HCT116 (cell line): ENCODE measurements around the gene ITGAE. TPM values are rescaled to one million over a fixed set of nuclear protein-coding genes. Genes with fewer than 3 reads are reported as not detected.

Source experiments
- ATAC-seq: fragments of 200-7000 bp; cut with Tn5 transposase; 2 replicates; pipeline ENCODE4 v1.9.1; 2020; ENCODE audit warnings: mild to moderate bottlenecking, moderate library complexity
- BruUV-seq: library from RNA; stranded (reverse); fragments of 400-500 nt; replicated peaks from 2 replicates; lab custom pipeline; 2021; lab: Mats Ljungman, UMichigan
- CTCF ChIA-PET: fragments of 300-600 bp; sonication (Branson Sonifier 250); formaldehyde crosslinking; loops from one replicate; lab custom pipeline; 2021; ENCODE audit warnings: antibody characterized with exemption; lab: Charles Lee
- POLR2A ChIA-PET: fragments of 300-600, 350-600 bp; sonication (Branson Sonifier 250); formaldehyde crosslinking; loops from one replicate; lab custom pipeline; 2021; ENCODE audit warnings: antibody characterized with exemption; lab: Charles Lee
- RAD21 ChIA-PET, 2 experiments: fragments of 300-600 bp; sonication (Branson Sonifier 250); formaldehyde crosslinking; loops; one replicate each; lab custom pipeline; 2023; ENCODE audit warnings: low total read pairs in 2 of 2; ENCODE audit not compliant: uncharacterized antibody in 2 of 2, unreplicated experiment in 2 of 2, low non-redundant PET in 1 of 2; lab: Charles Lee
- DNase-seq: peaks from one replicate; pipeline ENCODE4 v3.0.0-alpha.2; 2010; ENCODE audit warnings: low read depth, low spot score
- H2AFZ ChIP-seq: fragments of 200-600 bp; shearing (Covaris generic), sonication (generic); 2 replicates; pipeline ENCODE4 v1.6.1; 2017; ENCODE audit warnings: low read depth, mixed run types, mixed read lengths, antibody characterized with exemption, low read length; ENCODE audit not compliant: poor library complexity, severe bottlenecking
- H3K27ac ChIP-seq: 2 replicates; pipeline ENCODE4 v1.5.1; 2012; ENCODE audit warnings: low read depth, low read length
- H3K27me3 ChIP-seq: fragments of 200-600 bp; sonication (generic); 2 replicates; pipeline ENCODE4 v1.6.1; 2016; ENCODE audit warnings: mixed run types, low read length, mixed read lengths; ENCODE audit not compliant: insufficient read depth
- H3K36me3 ChIP-seq, 2 experiments: fragments of 200-500 bp in 1 of 2; fragments of 200-600 bp in 1 of 2; sonication (Bioruptor generic) in 1 of 2; sonication (generic) in 1 of 2; 2 replicates each; pipeline versions ENCODE4 v1.5.1 to v1.6.1; 2014 to 2016; ENCODE audit warnings: low read length in 2 of 2, inconsistent platforms in 1 of 2, mixed read lengths in 1 of 2, mixed run types in 1 of 2; ENCODE audit not compliant: insufficient read depth in 2 of 2, control insufficient read depth in 1 of 2
- H3K4me1 ChIP-seq, 2 experiments: fragments of 200-600 bp in 1 of 2; sonication (generic) in 1 of 2; 2 replicates each; pipeline versions ENCODE4 v1.5.1 to v1.6.1; 2012 to 2017; ENCODE audit warnings: low read length in 2 of 2, inconsistent platforms in 1 of 2, mild to moderate bottlenecking in 1 of 2, mixed read lengths in 1 of 2, mixed run types in 1 of 2, moderate library complexity in 1 of 2; ENCODE audit not compliant: insufficient read depth in 2 of 2, control insufficient read depth in 1 of 2
- H3K4me2 ChIP-seq: fragments of 200-600 bp; sonication (generic); 2 replicates; pipeline ENCODE4 v1.6.1; 2017; ENCODE audit warnings: mixed run types, low read length, mixed read lengths
- H3K4me3 ChIP-seq, 2 experiments: fragments of 200-600 bp in 1 of 2; sonication (generic) in 1 of 2; replicated peaks in 1 of 2; 2 replicates each; pipeline ENCODE4 v1.5.1; 2011 to 2016; ENCODE audit warnings: low read length in 2 of 2, control low read depth in 1 of 2, low read depth in 1 of 2, mild to moderate bottlenecking in 1 of 2, mixed read lengths in 1 of 2, mixed run types in 1 of 2
- H3K79me2 ChIP-seq: fragments of 200-600 bp; sonication (generic); 2 replicates; pipeline ENCODE4 v1.6.1; 2017; ENCODE audit warnings: mild to moderate bottlenecking, mixed run types, low read length, moderate library complexity, mixed read lengths; ENCODE audit not compliant: insufficient read depth
- H3K9ac ChIP-seq: fragments of 200-600 bp; sonication (generic); 2 replicates; pipeline ENCODE4 v1.6.1; 2016; ENCODE audit warnings: low read length, mixed read lengths
- H3K9me2 ChIP-seq: fragments of 200-600 bp; sonication (generic), shearing (Covaris generic); 2 replicates; pipeline ENCODE4 v1.6.1; 2017; ENCODE audit warnings: mixed run types, mild to moderate bottlenecking, moderate library complexity; ENCODE audit not compliant: insufficient read depth
- H3K9me3 ChIP-seq, 2 experiments: fragments of 200-500 bp in 1 of 2; fragments of 200-600 bp in 1 of 2; sonication (Bioruptor generic) in 1 of 2; sonication (generic) in 1 of 2; 2 replicates each; pipeline ENCODE4 v1.6.1; 2014 to 2017; ENCODE audit warnings: low read length in 2 of 2, mixed read lengths in 2 of 2, inconsistent platforms in 1 of 2, low read depth in 1 of 2, mild to moderate bottlenecking in 1 of 2, mixed run types in 1 of 2, moderate library complexity in 1 of 2; ENCODE audit not compliant: control insufficient read depth in 1 of 2, insufficient read depth in 1 of 2
- H4K20me1 ChIP-seq: fragments of 200-600 bp; sonication (generic), shearing (Covaris generic); 2 replicates; pipeline ENCODE4 v1.6.1; 2017; ENCODE audit warnings: mixed run types, mild to moderate bottlenecking, moderate library complexity; ENCODE audit not compliant: insufficient read depth
- CBX3 ChIP-seq: IDR thresholded peaks from 2 replicates; pipeline ENCODE4 v1.6.1; 2012; ENCODE audit warnings: low read depth
- CEBPB ChIP-seq: IDR thresholded peaks from 2 replicates; pipeline ENCODE4 v1.6.1; 2012; ENCODE audit warnings: low read depth
- EGR1 ChIP-seq: IDR thresholded peaks from 2 replicates; pipeline ENCODE4 v1.6.1; 2012; ENCODE audit warnings: low read depth
- EZH2 ChIP-seq: fragments of 200-600 bp; sonication (generic); IDR thresholded peaks from 2 replicates; pipeline ENCODE4 v1.6.1; 2017; ENCODE audit warnings: antibody characterized with exemption, mixed run types
- EZH2phosphoT487 ChIP-seq: fragments of 200-600 bp; IDR thresholded peaks from 2 replicates; pipeline ENCODE4 v1.6.1; 2018; ENCODE audit warnings: antibody characterized with exemption, borderline replicate concordance
- FOSL1 ChIP-seq: IDR thresholded peaks from 2 replicates; pipeline ENCODE4 v1.6.1; 2012; ENCODE audit warnings: low read depth
- JUND ChIP-seq: IDR thresholded peaks from 2 replicates; pipeline ENCODE4 v1.6.1; 2012
- POLR2A ChIP-seq: IDR thresholded peaks from 2 replicates; pipeline ENCODE4 v1.7.0; 2011; ENCODE audit warnings: borderline replicate concordance; ENCODE audit not compliant: insufficient read depth, insufficient read length; ENCODE audit errors: extremely low read depth
- SP1 ChIP-seq: IDR thresholded peaks from 2 replicates; pipeline ENCODE4 v1.6.1; 2012; ENCODE audit warnings: low read depth
- SRF ChIP-seq: IDR thresholded peaks from 2 replicates; pipeline ENCODE4 v1.6.1; 2012; ENCODE audit warnings: low read depth
- ZFX ChIP-seq: fragments of 450-650 bp; IDR thresholded peaks from 2 replicates; pipeline ENCODE4 v1.6.1; 2017
- ZNF274 ChIP-seq: fragments of 200-500 bp; sonication (Bioruptor generic); IDR thresholded peaks from 2 replicates; pipeline ENCODE4 v1.6.1; 2014; ENCODE audit warnings: mild to moderate bottlenecking, low read depth, low read length, inconsistent platforms
- intact Hi-C: fragments of 100-400 bp; cut with micrococcal nuclease; formaldehyde crosslinking; loops from 2 replicates; pipeline ENCODE4 v1.10.0; 2022
- total RNA-seq: library from RNA; stranded (reverse); gene quantifications from one replicate; pipeline ENCODE4 v1.2.1, GENCODE V29; 2021; ENCODE audit not compliant: unreplicated experiment
- TF ChIP-seq, protein P1 (sequence below): IDR thresholded peaks from 2 replicates; pipeline ENCODE4 v1.6.1; 2012
- TF ChIP-seq, protein P2 (sequence below): IDR thresholded peaks from 2 replicates; pipeline ENCODE4 v1.6.1; 2012
- TF ChIP-seq, protein P3 (sequence below): IDR thresholded peaks from 2 replicates; pipeline ENCODE4 v1.6.1; 2011; ENCODE audit warnings: mild to moderate bottlenecking, low read length, moderate library complexity; ENCODE audit not compliant: insufficient replicate concordance; ENCODE audit errors: extremely low read depth

The ITGAE gene
- total RNA-seq, 1 experiment from 2014 or later = 19.9 TPM

DNA sequence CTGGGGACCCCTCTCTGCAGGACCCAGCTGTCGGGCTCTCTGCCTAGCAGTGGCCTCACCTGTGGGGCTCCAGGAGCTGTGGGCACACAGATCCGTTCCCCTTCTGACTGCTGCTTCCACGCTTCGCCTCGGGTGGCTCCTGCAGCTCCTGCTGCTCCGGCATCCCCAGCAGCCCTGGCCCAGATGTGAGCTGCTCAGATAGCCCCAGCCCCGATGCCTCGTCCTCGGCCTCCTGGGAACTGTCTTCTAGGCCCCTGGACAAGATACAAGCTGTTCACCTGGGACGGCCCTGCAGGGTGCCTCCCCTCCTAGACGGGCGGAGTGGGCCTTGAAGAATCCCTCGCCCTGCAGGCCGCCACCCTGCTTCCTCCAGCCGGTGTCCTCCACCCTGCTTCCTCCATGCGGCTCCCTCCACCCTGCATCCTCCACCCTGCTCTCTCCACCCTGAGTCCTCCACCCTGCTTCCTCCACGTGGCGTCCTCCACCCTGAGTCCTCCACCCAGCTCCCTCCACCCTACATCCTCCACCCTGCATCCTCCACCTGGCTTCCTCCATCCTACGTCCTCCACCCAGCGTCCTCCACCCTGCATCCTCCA lies 121.4 kb downstream of the ITGAE start:
- Histone ChIP-seq H3K9ac (no peak overlapping the region), H3K4me3 (no peak overlapping the region), H3K79me2 (no peaks in the 10 kb centered on the region), H3K36me3 (no peaks in the 10 kb centered on the region), H3K4me1 (peaks cover 0 to 10% of the 10 kb centered on the region in 2 experiments; a peak in 3 of 4 replicates), H3K9me2 (no peaks in the 10 kb centered on the region), H2AFZ (no peak overlapping the region), H4K20me1 (no peaks in the 10 kb centered on the region), H3K4me2 (no peak overlapping the region), H3K27ac (no peak overlapping the region), H3K9me3 (no peaks in the 10 kb centered on the region), H3K27me3 (no peaks in the 10 kb centered on the region)
- intact Hi-C loops = no loop called here
- ChIA-PET POLR2A (no interaction called here), CTCF (no interaction called here), RAD21 (no interaction called here)
- no peak for ATAC-seq
- DNase-seq = no peak
- TF ChIP-seq, protein P1, sequence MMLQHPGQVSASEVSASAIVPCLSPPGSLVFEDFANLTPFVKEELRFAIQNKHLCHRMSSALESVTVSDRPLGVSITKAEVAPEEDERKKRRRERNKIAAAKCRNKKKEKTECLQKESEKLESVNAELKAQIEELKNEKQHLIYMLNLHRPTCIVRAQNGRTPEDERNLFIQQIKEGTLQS = no peak
- TF ChIP-seq POLR2A = no peak
- no peak for TF ChIP-seq EGR1
- TF ChIP-seq EZH2 = no peak
- no peak for TF ChIP-seq ZNF274
- no TSS peak for BruUV-seq

DNA sequence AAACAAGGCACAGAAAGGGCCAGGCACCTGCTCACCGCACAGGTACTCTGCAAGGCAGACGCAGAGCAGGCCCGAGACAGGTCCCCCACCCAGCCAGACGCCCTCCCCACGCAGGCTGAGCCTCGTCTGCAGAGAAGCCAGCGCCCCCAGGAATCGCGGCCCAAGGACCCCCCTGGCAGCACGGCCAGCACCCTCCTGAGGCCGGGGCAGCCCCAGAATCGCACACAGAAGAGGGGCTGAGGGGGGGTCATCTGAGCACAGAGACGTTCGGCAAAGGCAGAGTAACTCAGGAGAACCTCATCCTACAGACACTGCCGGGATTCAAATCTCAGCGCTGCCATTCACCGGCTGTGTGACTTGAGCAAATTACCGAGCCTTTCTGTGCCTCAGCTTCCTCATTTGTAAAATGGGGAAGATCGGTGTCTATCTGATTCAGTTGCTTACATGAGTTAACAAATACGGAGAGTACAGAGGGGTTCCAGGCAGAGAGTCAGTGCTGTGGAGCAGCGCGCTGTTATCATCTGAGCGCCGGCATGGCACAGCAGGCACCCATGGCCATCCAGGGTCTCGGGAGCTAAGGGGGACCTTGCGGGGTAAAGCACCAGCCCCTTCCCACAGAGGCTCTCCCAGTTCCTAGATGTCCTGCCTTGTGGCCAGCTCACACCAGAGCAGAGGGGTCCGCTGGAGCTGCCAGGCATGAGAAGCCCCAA lies 122.0 kb downstream of the ITGAE start:
- CTCF ChIA-PET = interaction anchor here (1.6 kb wide), 1 partner anchor 13 kb away, joined by 3 read pairs; no protein-coding TSS in a partner anchor
- no peak overlapping the region for H3K4me3 ChIP-seq
- H3K4me1 ChIP-seq = peaks cover 0 to 10% of the 10 kb centered on the region in 2 experiments; a peak in 3 of 4 replicates
- ATAC-seq (no peak), DNase-seq (no peak)
- RAD21 ChIA-PET = no interaction called here
- no peaks in the 10 kb centered on the region for H3K9me3 ChIP-seq
- TF ChIP-seq SRF (no peak), ZFX (no peak), FOSL1 (no peak), JUND (no peak), ZNF274 (no peak), POLR2A (no peak), SP1 (no peak), EZH2phosphoT487 (no peak), CBX3 (no peak), CEBPB (no peak)
- TF ChIP-seq, protein P2, sequence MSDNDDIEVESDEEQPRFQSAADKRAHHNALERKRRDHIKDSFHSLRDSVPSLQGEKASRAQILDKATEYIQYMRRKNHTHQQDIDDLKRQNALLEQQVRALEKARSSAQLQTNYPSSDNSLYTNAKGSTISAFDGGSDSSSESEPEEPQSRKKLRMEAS = no peak
- TF ChIP-seq, protein P1 = no peak
- TF ChIP-seq, protein P3, sequence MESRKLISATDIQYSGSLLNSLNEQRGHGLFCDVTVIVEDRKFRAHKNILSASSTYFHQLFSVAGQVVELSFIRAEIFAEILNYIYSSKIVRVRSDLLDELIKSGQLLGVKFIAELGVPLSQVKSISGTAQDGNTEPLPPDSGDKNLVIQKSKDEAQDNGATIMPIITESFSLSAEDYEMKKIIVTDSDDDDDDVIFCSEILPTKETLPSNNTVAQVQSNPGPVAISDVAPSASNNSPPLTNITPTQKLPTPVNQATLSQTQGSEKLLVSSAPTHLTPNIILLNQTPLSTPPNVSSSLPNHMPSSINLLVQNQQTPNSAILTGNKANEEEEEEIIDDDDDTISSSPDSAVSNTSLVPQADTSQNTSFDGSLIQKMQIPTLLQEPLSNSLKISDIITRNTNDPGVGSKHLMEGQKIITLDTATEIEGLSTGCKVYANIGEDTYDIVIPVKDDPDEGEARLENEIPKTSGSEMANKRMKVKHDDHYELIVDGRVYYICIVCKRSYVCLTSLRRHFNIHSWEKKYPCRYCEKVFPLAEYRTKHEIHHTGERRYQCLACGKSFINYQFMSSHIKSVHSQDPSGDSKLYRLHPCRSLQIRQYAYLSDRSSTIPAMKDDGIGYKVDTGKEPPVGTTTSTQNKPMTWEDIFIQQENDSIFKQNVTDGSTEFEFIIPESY = no peak
- no peak overlapping the region for H3K27ac ChIP-seq
- H4K20me1 ChIP-seq = no peaks in the 10 kb centered on the region
- H3K79me2 ChIP-seq = no peaks in the 10 kb centered on the region
- H3K9ac ChIP-seq = no peak overlapping the region
- POLR2A ChIA-PET = no interaction called here
- H3K27me3 ChIP-seq = no peaks in the 10 kb centered on the region
- H3K4me2 ChIP-seq = no peak overlapping the region
- BruUV-seq = no TSS peak
- intact Hi-C loops = no loop called here
- H3K36me3 ChIP-seq = no peaks in the 10 kb centered on the region
- H3K9me2 ChIP-seq = no peaks in the 10 kb centered on the region
- no peak overlapping the region for H2AFZ ChIP-seq
